Lung (tissue), 12 donors: ENCODE measurements around the gene TRIM46. TPM values are rescaled to one million over a fixed set of nuclear protein-coding genes. Genes with fewer than 3 reads are reported as not detected.
A peak's percentile ranks its signal among the peaks of the same experiment; 100 is the strongest.

Experiments
- ATAC-seq: fragments of 200-7000 bp; cut with Tn5 transposase; one replicate; pipeline ENCODE4 v1.9.1; 2020; ENCODE audit warnings: moderate number of reproducible peaks; ENCODE audit not compliant: insufficient read depth, low FRiP score
- DNase-seq, 3 donors: peaks; one replicate each; pipeline ENCODE4 v3.0.0-alpha.2; 2013 to 2017
- H3K27ac ChIP-seq, 2 donors: one replicate each; pipeline ENCODE4 v1.5.1; 2013; ENCODE audit warnings: mild to moderate bottlenecking in 2 of 2, moderate library complexity in 2 of 2, control low read depth in 1 of 2, inconsistent platforms in 1 of 2, low read depth in 1 of 2, low read length in 1 of 2
- H3K27me3 ChIP-seq, 3 donors: one replicate each; pipeline ENCODE4 v1.5.1; 2013; ENCODE audit warnings: low read length in 2 of 3; ENCODE audit not compliant: control insufficient read depth in 3 of 3, insufficient read depth in 3 of 3
- H3K36me3 ChIP-seq, 4 donors: one replicate each; pipeline ENCODE4 v1.5.1; 2013; ENCODE audit warnings: low read length in 4 of 4, mild to moderate bottlenecking in 1 of 4, moderate library complexity in 1 of 4; ENCODE audit not compliant: control insufficient read depth in 4 of 4, insufficient read depth in 4 of 4
- H3K4me1 ChIP-seq, 5 donors: one replicate each; pipeline ENCODE4 v1.5.1; 2013; ENCODE audit warnings: low read length in 5 of 5, mild to moderate bottlenecking in 2 of 5, moderate library complexity in 1 of 5; ENCODE audit not compliant: control insufficient read depth in 5 of 5, insufficient read depth in 5 of 5
- H3K4me3 ChIP-seq: one replicate; pipeline ENCODE4 v1.5.1; 2013; ENCODE audit warnings: mild to moderate bottlenecking, control low read depth, moderate library complexity
- H3K9ac ChIP-seq, 2 donors: one replicate each; pipeline ENCODE4 v1.5.1; 2013; ENCODE audit warnings: low read length in 2 of 2, control low read depth in 1 of 2; ENCODE audit not compliant: insufficient read depth in 1 of 2
- H3K9me3 ChIP-seq, 4 donors: one replicate each; pipeline ENCODE4 v1.5.1; 2013; ENCODE audit warnings: low read length in 3 of 4, mild to moderate bottlenecking in 1 of 4, moderate library complexity in 1 of 4; ENCODE audit not compliant: control insufficient read depth in 4 of 4, insufficient read depth in 3 of 4
- WGBS, 2 donors: extraction: QIAGEN DNeasy Blood & Tissue Kit; methylation state at CpG; one replicate each; pipeline ENCODE4 v1.1.7; 2013; 5-methylcytosine and 5-hydroxymethylcytosine counted together
- polyA plus RNA-seq, 2 donors: library from polyadenylated mRNA; stranded (reverse); fragments of 200-250 nt; gene quantifications; one replicate each; pipeline ENCODE4 v1.2.1, GENCODE V29; 2013
- total RNA-seq, 2 donors: library from RNA; depleted of rRNA in 1 of 2; stranded (reverse); fragments of >200 nt in 1 of 2; gene quantifications; one replicate each; pipeline ENCODE4 v1.2.1, GENCODE V29; 2014 to 2021
- TF ChIP-seq, protein P1 (sequence below): IDR thresholded peaks from 2 replicates; pipeline ENCODE4 v1.5.1; 2012; ENCODE audit warnings: mild to moderate bottlenecking; ENCODE audit errors: control extremely low read depth, extremely low read depth
- donor health status: control.
- donor health status: control.
- donor health status: Bipolar disorder and iron deficiency.
- donor health status: healthy.
- donor health status: DM: yes; HTN: yes; CAD: no.

Gene TRIM46
- total and polyA plus RNA-seq, 4 donors = 0.26 to 0.71 (median 0.46) TPM

DNA sequence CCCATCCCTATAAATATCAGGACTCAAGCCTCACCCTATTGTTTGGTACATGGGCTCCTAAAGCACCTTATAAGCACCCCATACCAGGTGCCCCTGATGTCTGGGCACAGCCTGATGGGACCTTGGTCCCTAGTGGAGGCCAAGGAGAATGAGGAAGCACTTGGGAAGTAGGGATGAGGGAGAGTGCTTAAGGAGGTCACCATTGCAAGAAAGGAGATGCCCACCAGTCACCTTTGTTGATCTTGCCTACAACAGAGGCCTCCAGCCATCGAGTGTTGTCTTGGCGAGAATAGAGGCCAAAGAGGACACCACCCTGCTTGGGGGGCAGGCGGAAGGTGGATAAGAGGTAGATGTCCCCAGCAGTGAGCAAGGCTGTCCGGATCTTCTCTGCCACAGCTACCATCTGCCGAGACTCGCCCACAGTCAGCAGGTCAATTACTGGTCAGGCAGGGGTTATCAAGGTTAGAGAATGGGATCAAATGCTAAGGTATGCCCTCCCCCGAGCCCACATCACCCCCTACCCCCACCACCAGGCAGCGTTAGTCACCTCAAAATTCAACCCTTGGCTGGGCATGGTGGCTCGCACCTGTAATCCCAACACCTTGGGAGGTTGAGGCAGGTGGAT, 32.4 kb downstream of the TRIM46 start:
- Histone ChIP-seq H3K27me3 (no peaks in the 10 kb centered on the region), H3K27ac (no peak overlapping the region), H3K36me3 (peaks cover 0 to 15% (median under 1%) of the 10 kb centered on the region in 4 donors), H3K9ac (no peak overlapping the region), H3K4me3 (no peak overlapping the region), H3K9me3 (no peaks in the 10 kb centered on the region), H3K4me1 (peaks cover 0 to 28% (median 7%) of the 10 kb centered on the region in 5 donors)
- ATAC-seq (no peak), DNase-seq (no peak)
- TF ChIP-seq, protein P1, sequence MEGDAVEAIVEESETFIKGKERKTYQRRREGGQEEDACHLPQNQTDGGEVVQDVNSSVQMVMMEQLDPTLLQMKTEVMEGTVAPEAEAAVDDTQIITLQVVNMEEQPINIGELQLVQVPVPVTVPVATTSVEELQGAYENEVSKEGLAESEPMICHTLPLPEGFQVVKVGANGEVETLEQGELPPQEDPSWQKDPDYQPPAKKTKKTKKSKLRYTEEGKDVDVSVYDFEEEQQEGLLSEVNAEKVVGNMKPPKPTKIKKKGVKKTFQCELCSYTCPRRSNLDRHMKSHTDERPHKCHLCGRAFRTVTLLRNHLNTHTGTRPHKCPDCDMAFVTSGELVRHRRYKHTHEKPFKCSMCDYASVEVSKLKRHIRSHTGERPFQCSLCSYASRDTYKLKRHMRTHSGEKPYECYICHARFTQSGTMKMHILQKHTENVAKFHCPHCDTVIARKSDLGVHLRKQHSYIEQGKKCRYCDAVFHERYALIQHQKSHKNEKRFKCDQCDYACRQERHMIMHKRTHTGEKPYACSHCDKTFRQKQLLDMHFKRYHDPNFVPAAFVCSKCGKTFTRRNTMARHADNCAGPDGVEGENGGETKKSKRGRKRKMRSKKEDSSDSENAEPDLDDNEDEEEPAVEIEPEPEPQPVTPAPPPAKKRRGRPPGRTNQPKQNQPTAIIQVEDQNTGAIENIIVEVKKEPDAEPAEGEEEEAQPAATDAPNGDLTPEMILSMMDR = no peak
- 79 to 85% methylated on average over 9 of the region's 9 CpGs for WGBS, 2 donors

- WGBS, 2 donors = 29 to 35% methylated on average over 13 of the region's 13 CpGs
- TF ChIP-seq, protein P1 = peak; percentile 81
- ATAC-seq (no peak), DNase-seq (peak; percentile 80 to 85 (median 84))
- Histone ChIP-seq H3K36me3 (peaks cover 0 to 10% (median 3%) of the 10 kb centered on the region in 4 donors), H3K9ac (peak overlapping the region in 1 of 2 donors; percentile 4), H3K9me3 (no peaks in the 10 kb centered on the region), H3K27ac (peak overlapping the region; percentile 90 to 99), H3K27me3 (no peaks in the 10 kb centered on the region), H3K4me1 (peaks cover 0 to 28% (median 7%) of the 10 kb centered on the region in 5 donors), H3K4me3 (no peak overlapping the region)
Measured at GRCh38 chr1:155206891-155207805, 33.5 kb downstream of the TRIM46 start.

GRCh38 chr1:155207806-155208540, 34.3 kb downstream of the TRIM46 start, which contains the start of gene THBS3:
THBS3 (minus strand) TSS chr1:155207897; CDS start chr1:155207876, 21 bp downstream.
- Histone ChIP-seq H3K27me3 (no peaks in the 10 kb centered on the region), H3K4me1 (peaks cover 0 to 28% (median 7%) of the 10 kb centered on the region in 5 donors), H3K9me3 (no peaks in the 10 kb centered on the region), H3K4me3 (peak within 1 kb of the TSS; percentile 97), H3K9ac (peak within 1 kb of the TSS; percentile 84 to 97), H3K27ac (peak within 1 kb of the TSS; percentile 90 to 99), H3K36me3 (peaks cover 0 to 9% (median 4%) of the 10 kb centered on the region in 4 donors)
- TF ChIP-seq, protein P1 = no peak
- DNase-seq (peak; percentile 52 to 65 (median 55)), ATAC-seq (no peak)
- 15 to 22% methylated on average over 15 to 17 of the region's 17 CpGs for WGBS, 2 donors
